Measurements from ENCODE around the gene OSBPL2. TPM values are rescaled to one million over a fixed set of nuclear protein-coding genes. Genes with fewer than 3 reads are reported as not detected.

The OSBPL2 gene
- total and polyA plus RNA-seq, 2 experiments from 2014 or later: 22.2 to 27.9 TPM

DNA sequence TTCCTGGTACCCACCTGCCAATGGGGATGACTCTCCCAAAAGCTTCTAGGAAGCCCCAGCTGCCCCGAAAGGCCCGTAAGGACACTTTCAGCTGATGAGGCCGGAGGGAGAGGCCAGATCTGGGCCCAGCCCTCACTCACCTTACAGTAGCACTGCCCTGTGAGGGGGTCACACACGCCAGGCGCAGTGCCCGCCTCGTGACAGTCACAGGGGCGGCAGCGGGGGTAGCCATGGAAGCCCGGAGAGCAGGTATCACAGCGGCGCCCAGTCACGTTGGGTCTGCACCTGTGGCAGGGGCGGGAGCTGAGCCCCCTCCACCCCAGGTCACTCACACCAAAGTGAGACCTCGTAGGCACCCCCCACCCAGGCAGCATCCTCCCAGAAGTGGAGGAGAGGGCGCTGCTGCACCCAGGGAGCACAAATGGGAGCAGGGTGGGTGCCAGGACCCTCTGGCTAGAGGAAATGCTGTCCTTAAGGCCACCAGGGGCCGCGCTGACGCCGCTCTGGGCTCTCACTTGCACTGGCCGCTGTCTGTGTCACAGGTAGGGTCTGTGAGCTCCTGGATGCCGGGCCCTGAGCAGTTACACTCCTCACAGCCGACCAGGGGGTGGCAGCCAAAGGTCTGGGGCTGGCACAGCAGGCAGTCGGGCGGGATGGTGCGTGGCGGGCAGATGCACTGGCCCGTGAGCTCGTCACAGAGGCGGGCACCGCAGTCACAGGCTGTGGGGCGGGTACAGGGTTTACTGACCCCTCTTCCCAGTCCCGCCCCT lies 89.6 kb downstream of the OSBPL2 start:
- H4K20me1 ChIP-seq (ENCODE audit: insufficient read depth): no peaks in the 10 kb centered on the region
- no peaks in the 10 kb centered on the region for H3K27me3 ChIP-seq (replicated peaks; ENCODE audit: insufficient read depth)
- no peak overlapping the region for H2AFZ ChIP-seq
- no peak overlapping the region for H3K9ac ChIP-seq
- WGBS, 2 experiments (ENCODE audit: low coverage in 1 of 2, low lambda C conversion rate in 2 of 2, missing lambda C conversion rate in 2 of 2): 81 to 82% methylated on average over 28 to 33 of the region's 33 CpGs
- H3K36me3 ChIP-seq (ENCODE audit: low read depth): no peaks in the 10 kb centered on the region
- in situ Hi-C loops (cut with MboI): no loop called here
- H3K9me3 ChIP-seq (ENCODE audit: low read depth): no peaks in the 10 kb centered on the region
- no peaks in the 10 kb centered on the region for H3K9me2 ChIP-seq (ENCODE audit: insufficient read depth)
- DNase-seq: no peak
- no peak overlapping the region for H3K4me3 ChIP-seq
- no peak overlapping the region for H3K27ac ChIP-seq
- TF ChIP-seq EZH2phosphoT487 (IDR thresholded peaks at IDR 0.05; ENCODE audit: insufficient read depth, low read depth) (no peak), EZH2 (IDR thresholded peaks at IDR 0.05; ENCODE audit: insufficient read depth, poor library complexity, severe bottlenecking) (no peak)
- no peaks in the 10 kb centered on the region for H3K4me1 ChIP-seq (ENCODE audit: insufficient read depth)
- no peaks in the 10 kb centered on the region for H3F3A ChIP-seq (ENCODE audit: insufficient read depth)
- H3K4me2 ChIP-seq (ENCODE audit: unreplicated experiment): no peak overlapping the region
- H3K79me2 ChIP-seq (ENCODE audit: insufficient read depth): no peaks in the 10 kb centered on the region

DNA sequence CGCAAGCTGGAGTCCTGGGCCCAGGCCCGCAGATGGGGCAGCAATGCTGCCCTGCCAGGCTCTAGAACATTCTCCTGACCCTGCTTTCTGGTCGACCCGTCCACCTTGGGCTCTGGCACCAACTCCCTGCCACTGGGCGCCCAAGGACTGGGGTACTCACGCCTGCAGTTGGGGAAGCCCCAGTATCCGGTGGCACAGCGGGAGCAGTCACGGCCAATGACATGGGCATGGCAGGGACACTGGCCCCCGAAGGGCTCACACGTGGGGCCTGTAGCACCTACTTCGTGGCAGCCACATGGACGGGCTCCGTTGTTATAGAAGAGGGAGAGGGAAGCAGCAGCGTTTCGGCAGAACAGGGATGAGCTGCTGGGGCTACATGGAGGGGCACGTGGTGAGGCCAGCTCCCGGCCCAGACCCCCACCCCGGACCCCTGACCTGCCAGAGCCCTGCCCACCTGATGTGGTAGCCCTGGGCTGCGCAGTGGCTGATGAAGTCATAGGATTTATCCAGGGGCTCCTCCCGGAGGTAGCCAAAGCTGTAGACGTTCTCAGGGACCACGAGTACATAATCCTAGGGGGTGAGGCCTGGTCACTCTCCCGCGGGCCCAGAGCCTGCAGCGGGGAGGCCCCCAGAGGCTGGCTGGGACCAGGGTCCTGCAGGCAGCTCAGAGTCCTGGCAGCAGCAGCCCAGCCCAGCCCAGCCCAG lies 90.5 kb downstream of the OSBPL2 start:
- H3K27me3 ChIP-seq (replicated peaks; ENCODE audit: insufficient read depth): no peaks in the 10 kb centered on the region
- H3K4me3 ChIP-seq: no peak overlapping the region
- H3F3A ChIP-seq (ENCODE audit: insufficient read depth): no peaks in the 10 kb centered on the region
- WGBS, 2 experiments (ENCODE audit: low coverage in 1 of 2, low lambda C conversion rate in 2 of 2, missing lambda C conversion rate in 2 of 2): 80 to 81% methylated on average over 26 of the region's 26 CpGs
- H4K20me1 ChIP-seq (ENCODE audit: insufficient read depth): no peaks in the 10 kb centered on the region
- in situ Hi-C loops (cut with MboI): no loop called here
- H3K79me2 ChIP-seq (ENCODE audit: insufficient read depth): no peaks in the 10 kb centered on the region
- no peak overlapping the region for H3K4me2 ChIP-seq (ENCODE audit: unreplicated experiment)
- H3K9me3 ChIP-seq (ENCODE audit: low read depth): no peaks in the 10 kb centered on the region
- H3K9me2 ChIP-seq (ENCODE audit: insufficient read depth): no peaks in the 10 kb centered on the region
- TF ChIP-seq EZH2phosphoT487 (IDR thresholded peaks at IDR 0.05; ENCODE audit: insufficient read depth, low read depth): no peak
- TF ChIP-seq EZH2 (IDR thresholded peaks at IDR 0.05; ENCODE audit: insufficient read depth, poor library complexity, severe bottlenecking): no peak
- no peaks in the 10 kb centered on the region for H3K4me1 ChIP-seq (ENCODE audit: insufficient read depth)
- no peaks in the 10 kb centered on the region for H3K36me3 ChIP-seq (ENCODE audit: low read depth)
- H3K27ac ChIP-seq: no peak overlapping the region
- no peak overlapping the region for H2AFZ ChIP-seq
- DNase-seq: no peak
- no peak overlapping the region for H3K9ac ChIP-seq

DNA sequence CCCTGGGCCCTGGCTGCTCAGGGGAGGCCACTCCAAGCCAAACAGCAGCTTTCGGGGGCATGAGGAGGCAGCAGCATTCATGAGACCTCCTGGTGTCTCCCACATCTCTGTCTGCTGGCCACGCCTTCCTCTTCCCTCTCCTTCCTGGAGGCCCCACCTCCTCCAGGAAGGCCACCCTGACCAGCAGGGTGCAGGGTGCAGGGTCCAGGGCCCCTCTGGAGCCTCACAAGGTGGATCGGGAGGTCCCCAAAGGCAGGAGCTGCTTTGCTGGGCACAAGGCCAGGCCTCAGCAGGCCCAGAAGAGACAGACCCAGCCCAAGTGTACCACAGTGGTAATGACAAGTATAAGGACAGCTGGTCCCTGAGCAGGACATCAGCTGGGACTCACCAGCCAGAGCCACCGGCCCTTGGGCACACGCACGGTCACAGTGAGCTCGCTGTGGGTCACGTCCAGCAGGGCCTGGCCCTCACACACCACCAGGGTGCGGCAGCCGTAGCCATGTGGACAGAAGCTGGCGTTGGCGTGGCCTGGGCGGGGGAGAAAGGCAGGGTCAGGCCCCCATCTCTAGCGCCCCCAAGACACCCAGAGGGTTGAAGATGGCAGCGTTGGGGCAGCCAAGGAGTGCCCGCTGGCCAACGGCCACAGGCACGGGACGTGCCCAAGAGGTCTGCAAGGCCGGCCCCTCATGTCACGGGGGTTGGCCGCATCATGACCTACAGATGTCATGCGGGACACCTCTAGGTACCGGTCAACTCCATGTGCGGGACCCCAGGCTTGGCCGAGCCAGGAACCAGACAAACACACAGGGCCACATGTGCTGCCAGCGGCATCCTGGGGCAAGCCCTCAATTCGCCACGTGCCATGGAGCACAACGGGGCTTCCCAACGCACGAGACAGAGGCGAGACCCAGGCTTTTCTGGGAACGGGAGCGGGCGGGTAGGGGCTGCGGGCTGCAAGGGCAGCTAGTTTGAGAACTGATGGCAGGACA lies 91.4 kb downstream of the OSBPL2 start:
- in situ Hi-C loops (cut with MboI): no loop called here
- H3K27me3 ChIP-seq (replicated peaks; ENCODE audit: insufficient read depth): no peaks in the 10 kb centered on the region
- DNase-seq: no peak
- H3K9me2 ChIP-seq (ENCODE audit: insufficient read depth): no peaks in the 10 kb centered on the region
- H4K20me1 ChIP-seq (ENCODE audit: insufficient read depth): no peaks in the 10 kb centered on the region
- no peaks in the 10 kb centered on the region for H3K79me2 ChIP-seq (ENCODE audit: insufficient read depth)
- H3K9me3 ChIP-seq (ENCODE audit: low read depth): no peaks in the 10 kb centered on the region
- 82 to 85% methylated on average over 35 to 37 of the region's 37 CpGs for WGBS, 2 experiments (ENCODE audit: low coverage in 1 of 2, low lambda C conversion rate in 2 of 2, missing lambda C conversion rate in 2 of 2)
- no peak overlapping the region for H2AFZ ChIP-seq
- no peak overlapping the region for H3K9ac ChIP-seq
- H3K4me2 ChIP-seq (ENCODE audit: unreplicated experiment): no peak overlapping the region
- TF ChIP-seq EZH2 (IDR thresholded peaks at IDR 0.05; ENCODE audit: insufficient read depth, poor library complexity, severe bottlenecking) (no peak), EZH2phosphoT487 (IDR thresholded peaks at IDR 0.05; ENCODE audit: insufficient read depth, low read depth) (no peak)
- no peaks in the 10 kb centered on the region for H3K36me3 ChIP-seq (ENCODE audit: low read depth)
- H3F3A ChIP-seq (ENCODE audit: insufficient read depth): no peaks in the 10 kb centered on the region
- H3K4me1 ChIP-seq (ENCODE audit: insufficient read depth): no peaks in the 10 kb centered on the region
- H3K4me3 ChIP-seq: no peak overlapping the region
- no peak overlapping the region for H3K27ac ChIP-seq
